Smooth muscle cell (in vitro differentiated cells): ENCODE measurements around the gene PTGDR2. TPM values are rescaled to one million over a fixed set of nuclear protein-coding genes. Genes with fewer than 3 reads are reported as not detected.

ENCODE experiments used
- DNase-seq: peaks from one replicate; lab custom pipeline; 2025; ENCODE audit not compliant: unreplicated experiment; lab: John Stamatoyannopoulos, UW
- H2AFZ ChIP-seq: fragments of 200-600 bp; sonication (generic); 2 replicates; pipeline ENCODE4 v1.6.0; 2016; ENCODE audit warnings: antibody characterized with exemption, low read depth, mild to moderate bottlenecking
- H3F3A ChIP-seq: fragments of 200-600 bp; sonication (generic); 2 replicates; pipeline ENCODE4 v1.6.0; 2017; ENCODE audit warnings: antibody characterized with exemption, low read depth
- H3K27ac ChIP-seq: fragments of 200-600 bp; sonication (generic); 2 replicates; pipeline ENCODE4 v1.5.1; 2016; ENCODE audit warnings: low read depth, mild to moderate bottlenecking
- H3K27me3 ChIP-seq: fragments of 200-600 bp; sonication (generic); 2 replicates; pipeline ENCODE4 v1.6.1; 2016; ENCODE audit warnings: low read depth, mild to moderate bottlenecking
- H3K36me3 ChIP-seq: fragments of 200-600 bp; sonication (generic); 2 replicates; pipeline ENCODE4 v1.5.1; 2016; ENCODE audit warnings: low read depth
- H3K4me1 ChIP-seq: fragments of 200-600 bp; sonication (generic); 2 replicates; pipeline ENCODE4 v1.5.1; 2016; ENCODE audit warnings: low read depth
- H3K4me2 ChIP-seq: fragments of 200-600 bp; sonication (generic); 2 replicates; pipeline ENCODE4 v1.6.0; 2016; ENCODE audit warnings: mild to moderate bottlenecking
- H3K4me3 ChIP-seq: fragments of 200-600 bp; sonication (generic); 2 replicates; pipeline ENCODE4 v1.5.1; 2016; ENCODE audit warnings: mild to moderate bottlenecking
- H3K79me2 ChIP-seq: fragments of 200-600 bp; sonication (generic); 2 replicates; pipeline ENCODE4 v1.6.0; 2016; ENCODE audit warnings: low read depth, mild to moderate bottlenecking
- H3K9ac ChIP-seq: fragments of 200-600 bp; sonication (generic); 2 replicates; pipeline ENCODE4 v1.6.0; 2016; ENCODE audit warnings: low read depth
- H3K9me3 ChIP-seq: fragments of 200-600 bp; sonication (generic); replicated peaks from 2 replicates; pipeline ENCODE4 v1.5.1; 2016; ENCODE audit warnings: low read depth
- H4K20me1 ChIP-seq: fragments of 200-600 bp; sonication (generic); 2 replicates; pipeline ENCODE4 v1.6.0; 2016; ENCODE audit warnings: low read depth
- WGBS: methylation state at CpG from one replicate; pipeline ENCODE4 v1.1.7; 2016; ENCODE audit warnings: low lambda C conversion rate; 5-methylcytosine and 5-hydroxymethylcytosine counted together
- polyA plus RNA-seq: library from polyadenylated mRNA; unstranded; fragments of >200 nt; fragmentation: Nextera tagmentation; extraction: Ambion mirVana; gene quantifications from 2 replicates; pipeline ENCODE4 v1.2.1, GENCODE V29; 2016
- total RNA-seq: library from RNA; depleted of rRNA; stranded (reverse); fragments of >200 nt; gene quantifications from 2 replicates; pipeline ENCODE4 v1.2.3, GENCODE V29; 2014
- TF ChIP-seq, protein P1 (sequence below): fragments of 200-600 bp; sonication (generic); IDR thresholded peaks from 2 replicates; pipeline ENCODE4 v1.5.1; 2017; ENCODE audit warnings: borderline replicate concordance, mild to moderate bottlenecking, antibody characterized with exemption; ENCODE audit not compliant: insufficient read depth, poor library complexity, severe bottlenecking

The PTGDR2 gene
- total and polyA plus RNA-seq, 2 experiments from 2014 or later = 0.04 to 0.08 TPM

DNA sequence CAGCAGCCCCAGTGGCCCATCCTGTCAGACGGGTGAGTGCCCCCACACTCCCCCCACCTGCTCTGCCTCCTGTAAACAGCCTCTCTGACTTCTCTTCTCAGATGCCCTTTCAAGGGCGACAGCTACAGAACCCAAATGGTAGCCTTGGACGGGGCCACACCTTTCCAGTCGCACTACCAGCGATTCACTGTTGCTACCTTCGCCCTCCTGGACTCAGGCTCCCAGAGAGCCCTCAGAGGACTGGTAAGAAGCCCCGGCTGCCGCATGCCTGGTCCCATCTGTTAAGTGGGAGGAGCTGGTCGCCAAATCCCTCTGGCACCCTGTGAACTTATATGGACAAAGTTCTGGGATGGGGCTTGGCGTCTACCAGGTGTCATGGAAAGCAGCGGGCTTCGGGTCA is 17.8 kb upstream of the PTGDR2 start:
- peak overlapping the region; percentile 53 for H3K4me2 ChIP-seq

DNA sequence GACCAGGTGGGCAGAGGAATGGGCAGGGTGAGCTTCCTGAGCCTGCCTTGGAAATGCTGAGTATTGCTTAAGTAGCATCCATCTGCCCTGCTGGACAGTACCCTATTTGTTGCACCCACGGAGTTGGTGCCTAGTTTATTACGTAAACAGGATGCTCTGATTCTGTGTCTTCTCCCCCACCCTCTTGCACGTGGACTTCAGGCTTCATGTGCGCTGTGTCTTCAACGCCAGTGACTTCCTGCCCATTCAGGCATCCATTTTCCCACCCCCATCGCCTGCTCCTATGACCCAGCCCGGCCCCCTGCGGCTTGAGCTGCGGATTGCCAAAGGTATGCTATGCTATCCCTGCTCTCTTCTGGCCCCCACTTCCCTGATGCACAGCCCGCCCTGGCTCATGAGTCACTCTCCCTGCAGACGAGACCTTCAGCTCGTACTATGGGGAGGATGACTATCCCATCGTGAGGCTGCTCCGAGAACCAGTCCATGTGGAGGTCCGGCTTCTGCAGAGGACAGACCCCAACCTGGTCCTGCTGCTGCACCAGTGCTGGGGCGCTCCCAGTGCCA is 17.3 kb upstream of the PTGDR2 start:
- Histone ChIP-seq H2AFZ (no peak overlapping the region), H3K79me2 (no peaks in the 10 kb centered on the region), H3K27ac (no peak overlapping the region), H3K36me3 (no peaks in the 10 kb centered on the region), H3F3A (no peaks in the 10 kb centered on the region), H4K20me1 (no peaks in the 10 kb centered on the region), H3K4me2 (peak overlapping the region; percentile 53), H3K27me3 (no peaks in the 10 kb centered on the region), H3K4me3 (no peak overlapping the region), H3K4me1 (no peaks in the 10 kb centered on the region), H3K9ac (no peak overlapping the region), H3K9me3 (no peaks in the 10 kb centered on the region)
- DNase-seq = no peak
- WGBS = 32% methylated on average over 16 of the region's 16 CpGs
- TF ChIP-seq, protein P1, sequence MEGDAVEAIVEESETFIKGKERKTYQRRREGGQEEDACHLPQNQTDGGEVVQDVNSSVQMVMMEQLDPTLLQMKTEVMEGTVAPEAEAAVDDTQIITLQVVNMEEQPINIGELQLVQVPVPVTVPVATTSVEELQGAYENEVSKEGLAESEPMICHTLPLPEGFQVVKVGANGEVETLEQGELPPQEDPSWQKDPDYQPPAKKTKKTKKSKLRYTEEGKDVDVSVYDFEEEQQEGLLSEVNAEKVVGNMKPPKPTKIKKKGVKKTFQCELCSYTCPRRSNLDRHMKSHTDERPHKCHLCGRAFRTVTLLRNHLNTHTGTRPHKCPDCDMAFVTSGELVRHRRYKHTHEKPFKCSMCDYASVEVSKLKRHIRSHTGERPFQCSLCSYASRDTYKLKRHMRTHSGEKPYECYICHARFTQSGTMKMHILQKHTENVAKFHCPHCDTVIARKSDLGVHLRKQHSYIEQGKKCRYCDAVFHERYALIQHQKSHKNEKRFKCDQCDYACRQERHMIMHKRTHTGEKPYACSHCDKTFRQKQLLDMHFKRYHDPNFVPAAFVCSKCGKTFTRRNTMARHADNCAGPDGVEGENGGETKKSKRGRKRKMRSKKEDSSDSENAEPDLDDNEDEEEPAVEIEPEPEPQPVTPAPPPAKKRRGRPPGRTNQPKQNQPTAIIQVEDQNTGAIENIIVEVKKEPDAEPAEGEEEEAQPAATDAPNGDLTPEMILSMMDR = no peak

More for the DNA sequence above, 17.8 kb upstream of the PTGDR2 start:
- H3K4me1 ChIP-seq = no peaks in the 10 kb centered on the region
- H2AFZ ChIP-seq = no peak overlapping the region
- DNase-seq = no peak
- no peaks in the 10 kb centered on the region for H3F3A ChIP-seq
- no peaks in the 10 kb centered on the region for H3K27me3 ChIP-seq
- H3K36me3 ChIP-seq = no peaks in the 10 kb centered on the region
- no peaks in the 10 kb centered on the region for H3K79me2 ChIP-seq
- no peak overlapping the region for H3K4me3 ChIP-seq
- H3K27ac ChIP-seq = no peak overlapping the region
- 89% methylated on average over 12 of the region's 12 CpGs for WGBS
- H3K9me3 ChIP-seq = no peaks in the 10 kb centered on the region
- no peak overlapping the region for H3K9ac ChIP-seq
- no peaks in the 10 kb centered on the region for H4K20me1 ChIP-seq
- TF ChIP-seq, protein P1 = no peak

DNA sequence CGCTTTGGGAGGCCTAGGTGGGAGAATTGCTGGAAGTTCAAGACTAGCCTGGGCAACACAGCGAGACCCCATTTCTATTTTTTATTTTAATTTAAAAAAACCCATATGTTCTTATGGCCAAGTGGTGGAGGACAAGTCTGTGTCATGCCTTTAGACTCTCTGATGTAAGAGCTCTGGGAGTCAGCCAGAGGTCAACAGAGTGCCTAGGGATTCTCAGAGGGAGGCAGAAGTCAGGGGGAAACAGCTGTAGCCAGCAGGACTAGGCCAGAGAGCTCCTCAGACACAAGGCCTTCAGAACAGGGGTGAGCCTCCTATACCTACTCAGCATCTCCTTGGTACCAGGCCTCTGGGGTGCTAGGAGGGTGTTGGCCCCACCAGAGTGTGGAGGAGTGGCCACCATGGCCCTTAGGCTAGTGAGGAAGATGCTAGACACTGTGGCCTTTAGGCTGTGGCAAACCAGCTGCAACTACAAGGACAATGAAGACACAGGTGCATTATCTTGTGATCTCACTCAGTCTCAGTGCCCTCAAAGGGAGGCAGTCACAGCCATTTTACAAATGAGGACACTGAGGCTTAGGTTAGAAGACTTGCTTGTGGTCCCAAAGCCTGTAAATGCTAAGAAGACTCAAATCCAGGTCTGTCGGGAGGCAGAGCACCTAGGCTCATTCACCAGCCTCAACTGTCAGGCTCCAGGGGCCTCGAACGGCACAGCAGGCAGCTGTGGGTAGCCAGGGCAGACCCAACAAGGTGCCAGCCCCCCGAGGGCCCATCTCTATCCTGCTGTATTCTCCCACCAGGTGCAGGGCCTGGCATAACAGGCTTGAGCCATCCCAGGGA is 16.6 kb upstream of the PTGDR2 start:
- Histone ChIP-seq H3K9ac (no peak overlapping the region), H2AFZ (no peak overlapping the region), H3K4me2 (peak overlapping the region; percentile 53), H3K4me3 (no peak overlapping the region), H3K9me3 (no peaks in the 10 kb centered on the region), H3F3A (no peaks in the 10 kb centered on the region), H3K4me1 (no peaks in the 10 kb centered on the region), H4K20me1 (no peaks in the 10 kb centered on the region), H3K27ac (no peak overlapping the region), H3K79me2 (no peaks in the 10 kb centered on the region), H3K27me3 (no peaks in the 10 kb centered on the region), H3K36me3 (no peaks in the 10 kb centered on the region)
- TF ChIP-seq, protein P1 = no peak
- DNase-seq = no peak
- WGBS = 93% methylated on average over 6 of the region's 6 CpGs
